Left lobe of liver (tissue), 1 donor: ENCODE data around the gene KCTD2. TPM values are rescaled to one million over a fixed set of nuclear protein-coding genes. Genes with fewer than 3 reads are reported as not detected.

Experiments used
- total RNA-seq: library from RNA; stranded (reverse); gene quantifications from one replicate; pipeline ENCODE4 v1.2.1, GENCODE V29; 2021
- donor health status: DM: no; HTN: yes; CAD: no.

Gene KCTD2
- total RNA-seq, 1 donor from 2014 or later, result 7.0 TPM

Other genes starting within 250 kb of the KCTD2 start
- not detected for gene GRIN2C, start 187.3 kb upstream of the KCTD2 start, total RNA-seq
- gene FDXR, start 174.2 kb upstream of the KCTD2 start, total RNA-seq, result 10.0 TPM
- 1.8 TPM for gene FADS6, start 153.6 kb upstream of the KCTD2 start, total RNA-seq
- not detected for gene USH1G, start 124.0 kb upstream of the KCTD2 start, total RNA-seq
- not detected for gene OTOP2, start 123.0 kb upstream of the KCTD2 start, total RNA-seq
- not detected for gene OTOP3, start 111.3 kb upstream of the KCTD2 start, total RNA-seq
- gene HID1, start 74.5 kb upstream of the KCTD2 start, total RNA-seq, result 5.9 TPM
- 1.2 TPM for gene CDR2L, start 59.6 kb upstream of the KCTD2 start, total RNA-seq
- gene MRPL58, start 34.6 kb upstream of the KCTD2 start, total RNA-seq, result 25.8 TPM
- 177 TPM for gene ATP5PD, start 256 bp upstream of the KCTD2 start, total RNA-seq
- gene SLC16A5, start 40.7 kb downstream of the KCTD2 start, total RNA-seq, result 1.2 TPM
- 5.6 TPM for gene ARMC7, start 62.7 kb downstream of the KCTD2 start, total RNA-seq
- 11.9 TPM for gene NT5C, start 84.5 kb downstream of the KCTD2 start, total RNA-seq
- 14.8 TPM for gene JPT1, start 107.3 kb downstream of the KCTD2 start, total RNA-seq
- gene SUMO2, start 135.7 kb downstream of the KCTD2 start, total RNA-seq, result 94.9 TPM
- gene NUP85, start 158.5 kb downstream of the KCTD2 start, total RNA-seq, result 33.8 TPM
- gene GGA3, start 214.4 kb downstream of the KCTD2 start, total RNA-seq, result 17.9 TPM
- gene MRPS7, start 214.7 kb downstream of the KCTD2 start, total RNA-seq, result 36.1 TPM
- gene MIF4GD, start 224.0 kb downstream of the KCTD2 start, total RNA-seq, result 7.7 TPM
- gene SLC25A19, start 242.2 kb downstream of the KCTD2 start, total RNA-seq, result 3.6 TPM